CD14-positive monocyte (primary cell): ENCODE results near the gene FAM83B. TPM values are rescaled to one million over a fixed set of nuclear protein-coding genes. Genes with fewer than 3 reads are reported as not detected.
"Not testable (repeated sequence)": the region's sequence is repeated elsewhere in the genome, so short reads cannot be mapped to it uniquely, and the experiment has no call there.

Experiments used
- DNase-seq, 3 donors: peaks; one replicate each; pipeline ENCODE4 v3.0.0-alpha.2; 2011 to 2022
- H2AFZ ChIP-seq: 2 replicates; pipeline ENCODE4 v1.6.0; 2012; ENCODE audit warnings: mild to moderate bottlenecking, low read depth, low read length, inconsistent platforms; ENCODE audit not compliant: insufficient read depth, poor library complexity, severe bottlenecking
- H3K27ac ChIP-seq, 2 donors: 1 replicate in 1 of 2; 2 replicates in 1 of 2; pipeline ENCODE4 v1.5.1; 2012 to 2013; ENCODE audit warnings: low read length in 2 of 2, control low read depth in 1 of 2, inconsistent platforms in 1 of 2, low read depth in 1 of 2, mild to moderate bottlenecking in 1 of 2
- H3K27me3 ChIP-seq, 2 donors: one replicate each; pipeline versions ENCODE4 v1.6.0 to v1.6.1; 2011 to 2013; ENCODE audit warnings: low read length in 2 of 2; ENCODE audit not compliant: control insufficient read depth in 2 of 2, insufficient read depth in 2 of 2
- H3K36me3 ChIP-seq, 2 donors: replicated peaks in 1 of 2; 1 replicate in 1 of 2; 2 replicates in 1 of 2; pipeline versions ENCODE4 v1.5.1 to v1.6.1; 2012 to 2013; ENCODE audit warnings: low read length in 2 of 2, control low read depth in 1 of 2, inconsistent platforms in 1 of 2, mild to moderate bottlenecking in 1 of 2; ENCODE audit not compliant: insufficient read depth in 2 of 2, control insufficient read depth in 1 of 2
- H3K4me1 ChIP-seq, 2 donors: 1 replicate in 1 of 2; 2 replicates in 1 of 2; pipeline versions ENCODE4 v1.5.1 to v1.6.1; 2012 to 2013; ENCODE audit warnings: low read length in 2 of 2, control low read depth in 1 of 2, inconsistent platforms in 1 of 2, mild to moderate bottlenecking in 1 of 2, moderate library complexity in 1 of 2; ENCODE audit not compliant: insufficient read depth in 2 of 2, control insufficient read depth in 1 of 2
- H3K4me2 ChIP-seq: replicated peaks from 2 replicates; pipeline ENCODE3; 2012; ENCODE audit warnings: low read length, moderate library complexity, mild to moderate bottlenecking; ENCODE audit not compliant: poor library complexity, severe bottlenecking; ENCODE audit errors: extremely low read depth
- H3K4me3 ChIP-seq, 3 experiments: fragments of 200-600 bp in 1 of 3; sonication (generic) in 1 of 3; replicated peaks in 1 of 3; 1 replicate in 2 of 3; 2 replicates in 1 of 3; pipeline ENCODE4 v1.5.1; 2011 to 2013; ENCODE audit warnings: low read length in 3 of 3, mild to moderate bottlenecking in 3 of 3, control low read depth in 2 of 3, low read depth in 2 of 3, inconsistent platforms in 1 of 3, moderate library complexity in 1 of 3
- H3K79me2 ChIP-seq: 2 replicates; pipeline ENCODE4 v1.6.0; 2012; ENCODE audit warnings: mild to moderate bottlenecking, control low read depth, inconsistent platforms, low read length, moderate library complexity; ENCODE audit not compliant: insufficient read depth
- H3K9ac ChIP-seq: 2 replicates; pipeline ENCODE4 v1.6.0; 2017; ENCODE audit warnings: low read length, mild to moderate bottlenecking; ENCODE audit not compliant: insufficient read depth, poor library complexity, severe bottlenecking
- H3K9me3 ChIP-seq, 2 donors: replicated peaks in 1 of 2; 1 replicate in 1 of 2; 2 replicates in 1 of 2; pipeline versions ENCODE4 v1.5.1 to v1.6.1; 2012 to 2013; ENCODE audit warnings: low read length in 2 of 2, control low read depth in 1 of 2; ENCODE audit not compliant: control insufficient read depth in 1 of 2, insufficient read depth in 1 of 2
- H4K20me1 ChIP-seq: 2 replicates; pipeline ENCODE4 v1.6.0; 2012; ENCODE audit warnings: mild to moderate bottlenecking, low read length, control low read depth, moderate library complexity; ENCODE audit not compliant: insufficient read depth
- H3K27ac Mint-ChIP-seq, 7 donors: one replicate each; pipeline ENCODE4 v1.8.0; 2020; ENCODE audit warnings: mild to moderate bottlenecking in 7 of 7, mixed read lengths in 7 of 7, moderate library complexity in 6 of 7, inconsistent platforms in 2 of 7
- H3K27me3 Mint-ChIP-seq, 3 donors: one replicate each; pipeline ENCODE4 v1.8.0; 2021 to 2022; ENCODE audit warnings: low read depth in 3 of 3, mild to moderate bottlenecking in 3 of 3, mixed read lengths in 3 of 3, moderate library complexity in 3 of 3, inconsistent platforms in 1 of 3
- H3K36me3 Mint-ChIP-seq, 2 donors: one replicate each; pipeline ENCODE4 v1.8.0; 2020; ENCODE audit warnings: mixed read lengths in 2 of 2, inconsistent platforms in 1 of 2, mild to moderate bottlenecking in 1 of 2
- H3K4me1 Mint-ChIP-seq: one replicate; pipeline ENCODE4 v1.8.0; 2020; ENCODE audit warnings: mild to moderate bottlenecking, mixed read lengths
- H3K4me3 Mint-ChIP-seq, 2 donors: one replicate each; pipeline ENCODE4 v1.8.0; 2020; ENCODE audit warnings: mild to moderate bottlenecking in 2 of 2, mixed read lengths in 2 of 2, moderate library complexity in 1 of 2
- H3K9me3 Mint-ChIP-seq, 7 donors: one replicate each; pipeline ENCODE4 v1.8.0; 2020 to 2022; ENCODE audit warnings: mixed read lengths in 7 of 7, mild to moderate bottlenecking in 6 of 7, moderate library complexity in 6 of 7, inconsistent platforms in 2 of 7
- WGBS: methylation state at CpG from one replicate; pipeline ENCODE4 v1.1.5; 2013; ENCODE audit warnings: missing lambda C conversion rate; ENCODE audit not compliant: insufficient coverage; 5-methylcytosine and 5-hydroxymethylcytosine counted together
- intact Hi-C, 2 donors: fragments of 100-400 bp; cut with micrococcal nuclease; formaldehyde crosslinking; loops; one replicate each; pipeline versions ENCODE4 v1.15.0 to v1.15.1; 2023
- polyA plus RNA-seq, 3 donors: library from polyadenylated mRNA; depleted of rRNA in 1 of 3; unstranded in 2 of 3; stranded (reverse) in 1 of 3; fragments of 300-500 nt in 2 of 3; fragments of >200 nt in 1 of 3; fragmentation: Illumina TruSeq in 2 of 3; gene quantifications; 1 replicate in 2 of 3; 2 replicates in 1 of 3; pipeline ENCODE4 v1.2.3, GENCODE V29; 2012 to 2021
- TF ChIP-seq, protein P1 (sequence below): fragments of 200-600 bp; IDR thresholded peaks from one replicate; pipeline ENCODE4 v1.8.0; 2022; ENCODE audit warnings: antibody characterized with exemption, mild to moderate bottlenecking

Gene FAM83B
- polyA plus RNA-seq, 3 donors: not detected

DNA sequence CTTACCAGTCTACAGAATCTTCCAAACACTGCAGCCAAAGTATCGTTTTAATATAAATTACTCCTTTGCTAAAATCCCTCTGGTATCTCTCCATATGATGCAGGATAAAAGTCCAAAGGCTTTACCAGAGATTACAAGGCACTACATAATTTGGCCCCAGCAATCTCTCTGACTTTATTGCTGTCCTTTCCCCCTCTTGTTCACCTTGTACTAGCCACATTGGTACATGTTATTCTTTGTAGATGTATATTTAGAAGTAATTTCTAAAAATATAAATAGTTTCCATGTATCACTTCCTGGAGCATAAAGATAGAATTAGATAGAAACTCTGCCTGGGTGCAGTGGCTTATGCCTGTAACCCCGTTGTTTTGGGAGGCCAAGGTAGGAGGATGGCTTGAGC lies 28.7 kb upstream of the FAM83B start:
- no peak overlapping the region for H3K4me3 ChIP-seq
- no peaks in the 10 kb centered on the region for H3K9me3 ChIP-seq
- no peaks in the 10 kb centered on the region for H3K79me2 ChIP-seq
- H3K36me3 ChIP-seq: no peaks in the 10 kb centered on the region
- no peaks in the 10 kb centered on the region for H4K20me1 ChIP-seq
- TF ChIP-seq, protein P1, sequence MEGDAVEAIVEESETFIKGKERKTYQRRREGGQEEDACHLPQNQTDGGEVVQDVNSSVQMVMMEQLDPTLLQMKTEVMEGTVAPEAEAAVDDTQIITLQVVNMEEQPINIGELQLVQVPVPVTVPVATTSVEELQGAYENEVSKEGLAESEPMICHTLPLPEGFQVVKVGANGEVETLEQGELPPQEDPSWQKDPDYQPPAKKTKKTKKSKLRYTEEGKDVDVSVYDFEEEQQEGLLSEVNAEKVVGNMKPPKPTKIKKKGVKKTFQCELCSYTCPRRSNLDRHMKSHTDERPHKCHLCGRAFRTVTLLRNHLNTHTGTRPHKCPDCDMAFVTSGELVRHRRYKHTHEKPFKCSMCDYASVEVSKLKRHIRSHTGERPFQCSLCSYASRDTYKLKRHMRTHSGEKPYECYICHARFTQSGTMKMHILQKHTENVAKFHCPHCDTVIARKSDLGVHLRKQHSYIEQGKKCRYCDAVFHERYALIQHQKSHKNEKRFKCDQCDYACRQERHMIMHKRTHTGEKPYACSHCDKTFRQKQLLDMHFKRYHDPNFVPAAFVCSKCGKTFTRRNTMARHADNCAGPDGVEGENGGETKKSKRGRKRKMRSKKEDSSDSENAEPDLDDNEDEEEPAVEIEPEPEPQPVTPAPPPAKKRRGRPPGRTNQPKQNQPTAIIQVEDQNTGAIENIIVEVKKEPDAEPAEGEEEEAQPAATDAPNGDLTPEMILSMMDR: no peak
- no peak overlapping the region for H3K9ac ChIP-seq
- Mint-ChIP-seq H3K4me1 (no peaks in the 10 kb centered on the region), H3K36me3 (no peaks in the 10 kb centered on the region), H3K9me3 (peaks cover 0 to 7% (median 3%) of the 10 kb centered on the region in 7 donors), H3K27ac (no peak overlapping the region), H3K4me3 (no peak overlapping the region), H3K27me3 (no peaks in the 10 kb centered on the region)
- WGBS: 100% methylated on average over 1 of the region's 2 CpGs
- intact Hi-C loops: no loop called here
- H3K27me3 ChIP-seq: no peaks in the 10 kb centered on the region
- no peaks in the 10 kb centered on the region for H3K4me1 ChIP-seq
- DNase-seq: no peak
- no peak overlapping the region for H3K4me2 ChIP-seq
- no peak overlapping the region for H3K27ac ChIP-seq
- H2AFZ ChIP-seq: no peak overlapping the region

DNA sequence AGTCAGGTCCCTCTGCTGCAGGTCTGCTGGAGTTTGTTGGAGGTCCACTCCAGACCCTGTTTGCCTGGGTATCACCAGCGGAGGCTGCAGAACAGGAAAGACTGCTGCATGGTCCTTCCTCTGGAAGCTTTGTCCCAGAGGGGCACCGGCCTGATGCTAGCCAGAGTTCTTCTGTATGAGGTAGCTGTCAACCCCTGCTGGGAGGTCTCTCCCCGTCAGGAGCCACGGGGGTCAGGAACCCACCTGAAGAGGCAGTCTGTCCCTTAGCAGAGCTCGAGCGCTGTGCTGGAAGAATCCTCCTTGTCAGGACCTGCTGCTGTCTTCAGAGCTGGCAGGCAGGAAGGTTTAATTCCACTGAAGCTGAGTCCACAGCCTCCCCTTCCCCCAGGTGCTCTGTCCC lies 22.3 kb upstream of the FAM83B start:
- H3K4me3 Mint-ChIP-seq, H3K36me3 Mint-ChIP-seq, intact Hi-C loops: not testable (repeated sequence)

More for the DNA sequence above, 22.3 kb upstream of the FAM83B start:
- DNase-seq, H3K4me2 ChIP-seq, H4K20me1 ChIP-seq, H3K79me2 ChIP-seq, H3K27ac Mint-ChIP-seq, H3K9ac ChIP-seq, H3K4me3 ChIP-seq, H3K4me1 Mint-ChIP-seq, H3K27ac ChIP-seq, H3K4me1 ChIP-seq, H2AFZ ChIP-seq, H3K36me3 ChIP-seq, H3K27me3 ChIP-seq, H3K9me3 ChIP-seq, H3K27me3 Mint-ChIP-seq: not testable (repeated sequence)
- WGBS: 88% methylated on average over 4 of the region's 6 CpGs
- H3K9me3 Mint-ChIP-seq: peaks cover 4 to 18% (median 6%) of the 10 kb centered on the region in 7 donors
